ENCODE measurements around the gene CARMIL3. TPM values are rescaled to one million over a fixed set of nuclear protein-coding genes. Genes with fewer than 3 reads are reported as not detected.

Gene CARMIL3
- total and polyA plus RNA-seq, 2 of the 8 experiments (the other 6 are each of a cell fraction or from before 2014, with no cell fraction given) = 6.0 to 9.0 TPM

- TF ChIP-seq NRF1 (IDR thresholded peaks at IDR 0.05; ENCODE audit: low read depth, low read length) (0 out of 2 replicates have a peak, but pooled peaks have one; percentile 24), SP2 (IDR thresholded peaks at IDR 0.05; ENCODE audit: low read length) (peak; percentile 73), CTCF (IDR thresholded peaks at IDR 0.05; ENCODE audit: control extremely low read depth in 1 of 3, insufficient read depth in 1 of 3, low read depth in 1 of 3, low read length in 3 of 3) (no peak), KDM4A (IDR thresholded peaks at IDR 0.05; ENCODE audit: low read depth, low read length, severe bottlenecking) (peak; percentile 90), TAF1 (IDR thresholded peaks at IDR 0.05; ENCODE audit: low read depth, low read length) (peak; percentile 73)
Observed at GRCh38 chr14:24114532-24115421, 63.0 kb downstream of the CARMIL3 start, which contains the start of the genes DCAF11 and NRL (continued).

All from H1 (cell line).